SJSA1 (cell line): Measurements from ENCODE around the gene NSD2. TPM values are rescaled to one million over a fixed set of nuclear protein-coding genes. Genes with fewer than 3 reads are reported as not detected.
A peak's percentile ranks its signal among the peaks of the same experiment; 100 is the strongest.
"Not testable (repeated sequence)": the region's sequence is repeated elsewhere in the genome, so short reads cannot be mapped to it uniquely, and the experiment has no call there.

Experiments
- DNase-seq, 2 experiments: peaks; one replicate each; pipeline ENCODE4 v3.0.0-alpha.2; 2015 to 2020; ENCODE audit warnings: low spot score in 2 of 2, low read depth in 1 of 2
- H3K27ac ChIP-seq: fragments of 250-450 bp; sonication (Bioruptor Pico); 2 replicates; pipeline ENCODE4 v1.5.1; 2020; ENCODE audit warnings: mild to moderate bottlenecking, moderate library complexity
- H3K27me3 ChIP-seq: fragments of 250-450 bp; sonication (Bioruptor Pico); replicated peaks from 2 replicates; pipeline ENCODE4 v1.5.1; 2020; ENCODE audit warnings: mild to moderate bottlenecking, moderate library complexity
- H3K36me3 ChIP-seq: fragments of 250-450 bp; sonication (Bioruptor Pico); 2 replicates; pipeline ENCODE4 v1.5.1; 2020; ENCODE audit warnings: mild to moderate bottlenecking
- H3K4me1 ChIP-seq: fragments of 250-450 bp; sonication (Bioruptor Pico); replicated peaks from 2 replicates; pipeline ENCODE4 v1.6.1; 2021; ENCODE audit warnings: mild to moderate bottlenecking
- H3K4me3 ChIP-seq: fragments of 250-450 bp; sonication (Bioruptor Pico); 2 replicates; pipeline ENCODE4 v1.5.1; 2020; ENCODE audit warnings: mild to moderate bottlenecking
- H3K9me3 ChIP-seq: fragments of 250-450 bp; sonication (Bioruptor Pico); replicated peaks from 2 replicates; pipeline ENCODE4 v1.5.1; 2020; ENCODE audit warnings: mild to moderate bottlenecking
- total RNA-seq: library from RNA; depleted of rRNA; stranded (reverse); fragments of >200 nt; shearing (Covaris generic); gene quantifications from 2 replicates; pipeline ENCODE4 v1.2.3, GENCODE V29; 2014

The NSD2 gene
- total RNA-seq, 1 experiment from 2014 or later = 35.9 TPM

- Histone ChIP-seq H3K4me3 (peak overlapping the region; percentile 65), H3K36me3 (no peaks in the 10 kb centered on the region), H3K9me3 (no peaks in the 10 kb centered on the region), H3K4me1 (no peaks in the 10 kb centered on the region), H3K27ac (no peak overlapping the region), H3K27me3 (no peaks in the 10 kb centered on the region)
- no peak for DNase-seq
Observed at GRCh38 chr4:2007804-2008670, 136.8 kb downstream of the NSD2 start.

DNA sequence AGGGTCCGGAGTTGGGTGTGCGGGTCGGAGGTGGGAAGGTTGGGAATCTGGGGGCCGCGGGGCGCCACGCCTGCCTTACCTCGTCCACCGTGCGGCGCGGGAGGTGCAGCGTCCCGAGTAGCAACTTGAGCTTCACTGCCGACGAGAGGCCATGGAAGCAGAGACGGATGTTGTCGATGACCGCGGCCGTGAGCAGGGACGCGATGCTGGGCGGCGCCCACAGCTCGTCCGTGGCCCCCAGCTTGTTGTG lies 137.4 kb downstream of the NSD2 start:
- H3K36me3 ChIP-seq = no peaks in the 10 kb centered on the region
- H3K27ac ChIP-seq = no peak overlapping the region
- H3K4me3 ChIP-seq = peak overlapping the region; percentile 65
- H3K4me1 ChIP-seq = no peaks in the 10 kb centered on the region
- DNase-seq = no peak
- H3K9me3 ChIP-seq = no peaks in the 10 kb centered on the region
- no peaks in the 10 kb centered on the region for H3K27me3 ChIP-seq

GRCh38 chr4:2008921-2009650 lies 137.9 kb downstream of the NSD2 start, which contains the start of gene NELFA:
TSS of gene NELFA (minus strand) at chr4:2008974. CDS start at chr4:2008959, 15 bp downstream.
- Histone ChIP-seq H3K27me3 (no peaks in the 10 kb centered on the region), H3K9me3 (no peaks in the 10 kb centered on the region), H3K4me3 (peak within 1 kb of the TSS; percentile 65), H3K4me1 (no peaks in the 10 kb centered on the region), H3K27ac (peak within 1 kb of the TSS; percentile 88), H3K36me3 (no peaks in the 10 kb centered on the region)
- DNase-seq = peak; percentile 80 to 93

- no peak for DNase-seq
- Histone ChIP-seq H3K27ac (no peak overlapping the region), H3K4me3 (peak overlapping the region; percentile 65), H3K27me3 (no peaks in the 10 kb centered on the region), H3K4me1 (no peaks in the 10 kb centered on the region), H3K36me3 (no peaks in the 10 kb centered on the region), H3K9me3 (no peaks in the 10 kb centered on the region)
Observed at GRCh38 chr4:2009651-2010233, 138.5 kb downstream of the NSD2 start.

DNA sequence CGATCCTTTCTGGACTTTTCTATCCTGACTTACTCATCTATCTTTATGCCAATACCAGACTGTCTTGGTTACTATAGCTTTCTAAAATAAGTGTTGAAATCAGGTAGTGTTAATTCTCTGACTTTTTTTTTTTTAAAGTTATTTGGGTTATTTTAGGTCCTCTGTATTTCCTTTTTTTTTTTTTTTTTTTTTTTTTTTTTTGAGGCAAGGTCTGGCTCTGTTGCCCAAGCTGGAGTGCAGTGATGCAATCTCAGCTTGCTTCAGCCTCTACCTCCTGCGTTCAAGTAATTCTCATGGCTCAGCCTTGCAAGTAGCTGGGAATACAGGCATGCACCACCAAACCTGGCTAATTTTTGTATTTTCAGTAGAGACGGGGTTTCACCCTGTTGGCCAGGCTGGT lies 140.4 kb downstream of the NSD2 start:
- no peaks in the 10 kb centered on the region for H3K9me3 ChIP-seq
- no peaks in the 10 kb centered on the region for H3K27me3 ChIP-seq
- no peak for DNase-seq
- no peaks in the 10 kb centered on the region for H3K36me3 ChIP-seq
- no peak overlapping the region for H3K27ac ChIP-seq
- H3K4me3 ChIP-seq = no peak overlapping the region
- H3K4me1 ChIP-seq = no peaks in the 10 kb centered on the region

DNA sequence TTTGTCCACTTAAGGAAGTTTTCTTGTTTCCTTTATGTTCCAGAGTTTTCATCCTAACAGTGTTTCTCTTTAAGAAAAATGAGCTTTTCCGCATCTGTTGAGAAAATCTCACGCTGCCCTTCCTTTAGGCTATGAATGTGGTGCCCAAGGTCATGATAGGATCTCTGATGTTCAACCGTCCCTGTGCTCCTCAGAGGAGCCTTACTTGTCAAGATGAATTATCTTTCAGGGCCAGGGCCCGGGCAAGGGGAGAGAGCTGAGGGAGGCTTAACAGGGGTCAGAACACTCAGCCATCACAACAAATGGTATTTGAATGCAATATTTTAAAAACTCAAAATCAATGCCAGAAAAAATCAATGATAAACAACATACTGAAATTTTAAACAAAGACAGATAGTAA lies 143.8 kb downstream of the NSD2 start:
- Histone ChIP-seq H3K9me3 (no peaks in the 10 kb centered on the region), H3K27ac (no peak overlapping the region), H3K27me3 (no peaks in the 10 kb centered on the region), H3K4me1 (no peaks in the 10 kb centered on the region), H3K4me3 (no peak overlapping the region), H3K36me3 (no peaks in the 10 kb centered on the region)
- no peak for DNase-seq

DNA sequence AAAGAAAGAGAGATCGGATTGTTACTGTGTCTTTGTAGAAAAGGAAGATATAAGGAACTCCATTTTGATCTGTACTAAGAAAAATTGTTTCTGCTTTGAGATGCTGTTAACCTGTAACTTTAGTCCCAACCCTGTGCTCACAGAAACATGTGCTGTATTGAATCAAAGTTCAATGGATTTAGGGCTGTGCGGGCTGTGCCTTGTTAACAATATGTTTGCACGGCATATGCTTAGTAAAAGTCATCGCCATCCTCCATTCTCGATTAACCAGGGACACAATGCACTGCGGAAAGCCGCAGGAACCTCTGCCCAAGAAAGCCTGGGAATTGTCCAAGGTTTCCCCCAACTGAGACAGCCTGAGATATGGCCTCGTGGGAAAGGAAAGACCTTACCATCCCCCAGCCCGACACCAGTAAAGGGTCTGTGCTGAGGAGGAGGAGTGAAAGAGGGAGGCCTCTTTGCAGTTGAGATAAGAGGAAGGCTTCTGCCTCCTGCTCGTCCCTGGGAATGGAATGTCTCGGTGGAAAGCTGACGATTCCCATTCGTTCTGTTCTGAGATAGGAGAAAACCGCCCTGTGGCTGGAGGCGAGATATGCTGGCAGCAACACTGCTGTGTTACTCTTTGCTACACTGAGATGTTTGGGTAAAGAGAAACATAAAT lies 150.3 kb downstream of the NSD2 start:
- not testable (repeated sequence) for H3K27me3 ChIP-seq, H3K36me3 ChIP-seq, H3K4me1 ChIP-seq, DNase-seq, H3K4me3 ChIP-seq, H3K9me3 ChIP-seq, H3K27ac ChIP-seq

DNA sequence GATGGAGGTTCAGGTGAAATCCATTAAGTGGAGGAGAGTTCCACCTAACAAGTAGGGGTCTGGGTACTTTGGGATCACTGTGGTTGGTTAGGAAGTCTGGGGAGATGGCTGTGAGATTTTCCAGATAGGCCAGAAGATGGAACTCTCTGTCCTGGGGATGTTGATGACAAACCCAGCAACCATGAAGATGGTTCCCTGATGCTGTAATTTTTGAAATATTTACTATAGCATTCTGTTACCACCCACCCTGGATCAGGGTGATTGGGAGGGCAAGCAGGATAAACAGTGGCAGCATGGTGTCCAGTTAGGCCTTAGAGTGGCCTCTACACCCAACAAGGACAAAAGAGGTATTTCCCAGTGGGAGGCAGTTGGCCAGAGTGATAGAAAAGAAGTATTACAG lies 153.5 kb downstream of the NSD2 start:
- no peak overlapping the region for H3K27ac ChIP-seq
- no peak overlapping the region for H3K4me3 ChIP-seq
- DNase-seq = no peak
- no peaks in the 10 kb centered on the region for H3K36me3 ChIP-seq
- H3K9me3 ChIP-seq = no peaks in the 10 kb centered on the region
- H3K27me3 ChIP-seq = peaks cover 2% of the 10 kb centered on the region; the same call in 1 of the 2 replicates
- no peaks in the 10 kb centered on the region for H3K4me1 ChIP-seq

- Histone ChIP-seq H3K27me3 (peaks cover 2% of the 10 kb centered on the region; the same call in 1 of the 2 replicates), H3K27ac (no peak overlapping the region), H3K4me1 (no peaks in the 10 kb centered on the region), H3K4me3 (no peak overlapping the region), H3K9me3 (no peaks in the 10 kb centered on the region), H3K36me3 (no peaks in the 10 kb centered on the region)
- DNase-seq = no peak
Observed at GRCh38 chr4:2025817-2026216, 154.6 kb downstream of the NSD2 start.

GRCh38 chr4:2027120-2027519 lies 155.9 kb downstream of the NSD2 start:
- not testable (repeated sequence) for H3K4me1 ChIP-seq, DNase-seq, H3K4me3 ChIP-seq, H3K9me3 ChIP-seq, H3K27ac ChIP-seq, H3K36me3 ChIP-seq, H3K27me3 ChIP-seq

DNA sequence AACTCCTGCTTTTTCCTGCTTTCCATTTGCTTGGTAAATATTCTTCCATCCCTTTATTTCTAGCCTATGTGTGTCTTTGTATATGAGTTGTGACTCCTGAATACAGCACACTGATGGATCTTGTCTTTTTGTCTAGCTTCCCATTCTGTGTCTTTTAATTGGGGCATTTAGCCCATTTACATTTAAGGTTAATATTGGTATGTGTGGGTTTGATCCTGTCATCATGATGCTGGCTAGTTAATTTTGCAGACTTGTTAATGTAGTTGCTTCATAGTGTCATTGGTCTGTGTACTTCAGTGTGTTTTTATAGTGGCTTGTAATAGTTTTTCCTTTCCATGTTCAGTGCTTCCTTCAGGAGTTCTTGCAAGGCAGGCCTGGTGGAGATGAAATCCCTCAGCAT lies 160.0 kb downstream of the NSD2 start:
- H3K4me3 ChIP-seq, H3K27me3 ChIP-seq, H3K4me1 ChIP-seq, H3K9me3 ChIP-seq, H3K36me3 ChIP-seq, DNase-seq, H3K27ac ChIP-seq: not testable (repeated sequence)
